Gastroesophageal sphincter (tissue), 4 donors: ENCODE measurements around the gene KCNJ1. TPM values are rescaled to one million over a fixed set of nuclear protein-coding genes. Genes with fewer than 3 reads are reported as not detected.
A peak's percentile ranks its signal among the peaks of the same experiment; 100 is the strongest.

Experiments used
- ATAC-seq: fragments of 150-250 bp; one replicate; pipeline ENCODE4 v1.9.1; 2016; ENCODE audit warnings: mild to moderate bottlenecking, moderate library complexity
- H3K27ac ChIP-seq, 4 donors: fragments of 200-600 bp; sonication (generic) in 3 of 4; 1 replicate in 3 of 4; 2 replicates in 1 of 4; pipeline ENCODE4 v1.5.1; 2016 to 2019
- H3K27me3 ChIP-seq: fragments of 200-600 bp; sonication (generic); one replicate; pipeline ENCODE4 v1.5.1; 2019
- H3K36me3 ChIP-seq, 2 donors: fragments of 200-600 bp; sonication (generic); one replicate each; pipeline ENCODE4 v1.5.1; 2019; ENCODE audit warnings: control low read depth in 1 of 2
- H3K4me1 ChIP-seq, 3 donors: fragments of 200-600 bp; sonication (generic); 1 replicate in 2 of 3; 2 replicates in 1 of 3; pipeline ENCODE4 v1.5.1; 2016 to 2019; ENCODE audit warnings: control low read depth in 2 of 3
- H3K4me3 ChIP-seq, 2 donors: fragments of 200-600 bp; sonication (generic); one replicate each; pipeline ENCODE4 v1.5.1; 2019; ENCODE audit warnings: mild to moderate bottlenecking in 1 of 2, moderate library complexity in 1 of 2
- H3K9me3 ChIP-seq, 3 donors: fragments of 200-600 bp; sonication (generic); one replicate each; pipeline ENCODE4 v1.5.1; 2017 to 2019; ENCODE audit warnings: control low read depth in 2 of 3
- CTCF ChIP-seq, 4 experiments: fragments of 200-600 bp in 2 of 4; fragments of 450-650 bp in 2 of 4; sonication (generic) in 1 of 4; IDR thresholded peaks; one replicate each; pipeline ENCODE4 v1.5.1; 2017 to 2019; ENCODE audit warnings: antibody characterized with exemption in 4 of 4, mild to moderate bottlenecking in 2 of 4, moderate library complexity in 2 of 4
- EP300 ChIP-seq: sonication (generic); formaldehyde crosslinking; IDR thresholded peaks from one replicate; pipeline ENCODE4 v1.6.1; 2017; ENCODE audit warnings: antibody characterized with exemption, mild to moderate bottlenecking
- POLR2A ChIP-seq, 2 donors: fragments of 450-650 bp; IDR thresholded peaks; one replicate each; pipeline ENCODE4 v1.6.1; 2017; ENCODE audit warnings: antibody characterized with exemption in 2 of 2, mild to moderate bottlenecking in 2 of 2, moderate library complexity in 1 of 2
- POLR2AphosphoS5 ChIP-seq: sonication (generic); formaldehyde crosslinking; IDR thresholded peaks from one replicate; pipeline ENCODE4 v1.6.1; 2017; ENCODE audit warnings: antibody characterized with exemption
- WGBS, 2 donors: methylation state at CpG; one replicate each; pipeline ENCODE4 v1.1.5; 2018; ENCODE audit warnings: low coverage in 1 of 2; 5-methylcytosine and 5-hydroxymethylcytosine counted together
- total RNA-seq, 4 donors: library from RNA; depleted of rRNA; stranded (reverse); fragments of >200 nt; gene quantifications; one replicate each; pipeline ENCODE4 v1.1.0, GENCODE V29; 2016

Gene KCNJ1
- total RNA-seq, 4 donors from 2014 or later: 0.27 TPM; not detected in 3

DNA sequence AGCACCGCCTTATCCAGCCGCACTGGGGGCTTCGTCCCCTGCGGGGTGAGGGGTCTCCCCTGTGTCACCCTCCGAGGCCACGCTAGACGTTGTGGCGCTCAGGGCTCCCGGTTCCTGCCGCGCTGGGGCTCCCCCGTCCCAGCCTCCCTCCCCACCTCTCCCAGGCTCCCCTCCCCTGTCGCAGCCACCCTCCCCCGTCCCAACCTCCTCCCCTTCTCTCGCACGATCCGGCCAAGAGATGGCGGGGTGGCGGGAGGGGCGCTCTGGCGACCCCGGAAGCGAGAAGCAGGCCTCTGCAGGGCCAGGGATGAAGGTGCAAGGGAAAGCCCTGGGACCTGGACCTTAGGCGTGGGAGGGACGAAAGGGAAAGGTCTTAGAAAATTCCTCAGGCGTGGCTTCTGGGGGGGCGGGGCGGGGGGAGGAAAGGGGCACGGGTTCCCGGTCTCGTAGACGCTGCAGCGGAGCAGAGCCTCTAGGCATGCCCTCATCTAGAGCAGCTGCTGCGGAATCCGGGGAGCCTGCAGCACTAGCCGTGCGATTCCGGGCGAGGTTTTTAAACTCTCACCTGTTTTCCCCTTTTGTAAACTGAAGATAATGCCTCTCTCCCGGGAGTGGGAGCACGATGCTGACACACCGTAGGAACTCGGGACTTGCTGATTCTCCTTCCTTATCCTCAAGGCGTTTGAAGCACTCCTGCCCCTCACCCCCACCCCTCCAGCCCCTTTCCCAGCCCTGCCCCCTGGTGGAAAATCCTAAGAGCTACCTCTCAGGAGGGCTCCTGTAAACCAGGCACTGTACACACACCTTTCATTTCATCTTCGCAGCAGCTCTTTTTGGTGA is 38.5 kb upstream of the KCNJ1 start:
- peak overlapping the region in 3 of 4 donors; percentile 65 to 74 (median 67) for H3K27ac ChIP-seq
- peak; percentile 50 for ATAC-seq
- no peaks in the 10 kb centered on the region for H3K9me3 ChIP-seq
- TF ChIP-seq EP300 (no peak), CTCF (IDR thresholded peaks at IDR 0.05) (peak in 1 of 4 experiments; percentile 66)
- no peaks in the 10 kb centered on the region for H3K27me3 ChIP-seq
- H3K4me3 ChIP-seq: peak overlapping the region; percentile 28 to 58
- 0 to 9% methylated on average over 11 to 14 of the region's 45 CpGs for WGBS, 2 donors
- peaks cover 0 to 42% (median 8%) of the 10 kb centered on the region in 3 donors for H3K4me1 ChIP-seq
- no peaks in the 10 kb centered on the region for H3K36me3 ChIP-seq

- Histone ChIP-seq H3K4me1 (peaks cover 0 to 49% (median 8%) of the 10 kb centered on the region in 3 donors), H3K27me3 (no peaks in the 10 kb centered on the region), H3K27ac (peak overlapping the region in 3 of 4 donors; percentile 65 to 74 (median 67)), H3K9me3 (no peaks in the 10 kb centered on the region), H3K4me3 (peak overlapping the region; percentile 28 to 58), H3K36me3 (no peaks in the 10 kb centered on the region)
- TF ChIP-seq POLR2A (IDR thresholded peaks at IDR 0.05) (no peak), CTCF (IDR thresholded peaks at IDR 0.05) (no peak), EP300 (no peak), POLR2AphosphoS5 (no peak)
- peak; percentile 31 for ATAC-seq
- 5 to 16% methylated on average over 8 to 14 of the region's 25 CpGs for WGBS, 2 donors
Measured at GRCh38 chr11:128904656-128905344, 37.7 kb upstream of the KCNJ1 start.

GRCh38 chr11:128904303-128904655 is 37.2 kb upstream of the KCNJ1 start:
- H3K4me3 ChIP-seq: no peak overlapping the region
- TF ChIP-seq POLR2AphosphoS5 (no peak), EP300 (no peak), CTCF (IDR thresholded peaks at IDR 0.05) (no peak), POLR2A (IDR thresholded peaks at IDR 0.05) (no peak)
- ATAC-seq: no peak
- no peaks in the 10 kb centered on the region for H3K36me3 ChIP-seq
- WGBS, 2 donors: 82% methylated on average over 12 of the region's 14 CpGs; no CpG with 5 or more reads in 1 of the 2 donors
- H3K27me3 ChIP-seq: no peaks in the 10 kb centered on the region
- peaks cover 0 to 47% (median 8%) of the 10 kb centered on the region in 3 donors for H3K4me1 ChIP-seq
- H3K27ac ChIP-seq: peak overlapping the region in 1 of 4 donors; percentile 67
- no peaks in the 10 kb centered on the region for H3K9me3 ChIP-seq

DNA sequence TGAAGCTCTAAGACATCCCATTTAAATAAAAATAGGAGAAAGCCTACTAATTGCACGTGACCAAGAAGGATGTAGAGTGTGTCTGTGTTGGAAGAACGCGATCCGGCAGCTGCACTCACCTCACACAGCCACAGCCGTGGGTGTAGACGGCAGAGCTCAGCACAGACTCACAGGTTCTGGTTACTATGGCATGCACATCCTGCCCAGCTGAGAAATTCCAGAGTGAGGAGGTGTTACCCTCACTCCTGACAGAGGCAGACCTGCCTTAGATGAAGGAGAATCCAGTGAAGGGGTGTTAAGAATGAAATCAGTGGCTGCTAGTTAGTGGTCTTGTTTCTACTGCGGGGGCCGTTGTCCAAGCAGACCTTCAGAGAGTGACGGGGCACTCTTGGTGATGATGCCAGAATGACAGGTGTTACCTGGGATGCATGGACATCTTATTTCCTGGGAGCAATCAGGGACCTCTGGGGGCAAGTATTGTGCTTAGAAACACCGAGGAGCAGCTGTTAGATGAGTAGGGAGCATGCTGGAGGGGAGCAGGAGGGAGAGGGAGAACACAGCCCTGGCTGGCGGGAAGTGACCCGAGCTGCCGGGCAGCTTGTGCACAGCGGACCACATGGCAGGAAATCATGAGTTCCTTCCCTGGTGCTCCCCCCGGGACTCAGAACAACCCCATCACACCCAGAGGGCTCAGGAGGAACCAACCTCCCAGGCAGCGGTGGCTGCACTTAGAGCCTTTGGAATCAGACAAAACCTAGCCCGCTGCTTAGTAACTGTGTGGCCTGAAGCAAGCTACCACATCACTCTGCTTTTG is 36.4 kb upstream of the KCNJ1 start:
- ATAC-seq: peak; percentile 39
- Histone ChIP-seq H3K27ac (no peak overlapping the region), H3K9me3 (no peaks in the 10 kb centered on the region), H3K36me3 (no peaks in the 10 kb centered on the region), H3K27me3 (no peaks in the 10 kb centered on the region), H3K4me1 (peaks cover 0 to 39% (median 8%) of the 10 kb centered on the region in 3 donors), H3K4me3 (no peak overlapping the region)
- 41 to 82% methylated on average over 3 to 11 of the region's 17 CpGs for WGBS, 2 donors
- TF ChIP-seq EP300 (no peak), POLR2AphosphoS5 (no peak), POLR2A (IDR thresholded peaks at IDR 0.05) (no peak), CTCF (IDR thresholded peaks at IDR 0.05) (no peak)
